ENCODE results near the gene TRIO. TPM values are rescaled to one million over a fixed set of nuclear protein-coding genes. Genes with fewer than 3 reads are reported as not detected.

The TRIO gene
- total and polyA plus RNA-seq, 2 of the 8 experiments (the other 6 are each of a cell fraction or from before 2014, with no cell fraction given), result 35.1 to 69.1 TPM

GRCh38 chr5:14521748-14522147 is 378.6 kb downstream of the TRIO start:
- no peaks in the 10 kb centered on the region for H3K27me3 ChIP-seq (replicated peaks in 1 of 4; ENCODE audit: control insufficient read depth in 3 of 4, extremely low read depth in 1 of 4, insufficient read depth in 3 of 4, low read length in 3 of 4)
- no peak overlapping the region for H3K4me3 ChIP-seq (ENCODE audit: extremely low read depth in 1 of 4, insufficient read depth in 2 of 4, low read depth in 3 of 4, low read length in 4 of 4)
- no peak overlapping the region for H2BK20ac ChIP-seq (ENCODE audit: low read length)
- no peak overlapping the region for H3K27ac ChIP-seq (ENCODE audit: low read depth, low read length)
- H3K56ac ChIP-seq (replicated peaks; ENCODE audit: insufficient read length, low read depth, low read length), result no peak overlapping the region
- no peaks in the 10 kb centered on the region for H3K79me2 ChIP-seq (ENCODE audit: control insufficient read depth in 1 of 2, insufficient read depth in 2 of 2, low read length in 2 of 2)
- no peaks in the 10 kb centered on the region for H3K9me3 ChIP-seq (ENCODE audit: insufficient read depth in 2 of 2, low read depth in 1 of 2, low read length in 1 of 2)
- no peak overlapping the region for H2BK5ac ChIP-seq (ENCODE audit: low read depth, low read length)
- no peaks in the 10 kb centered on the region for H3K79me1 ChIP-seq (ENCODE audit: low read depth, low read length)
- no peak overlapping the region for H2AK5ac ChIP-seq (ENCODE audit: low read depth, low read length)
- FAIRE-seq (no peak), DNase-seq (ENCODE audit: low read depth in 1 of 2, low spot score in 2 of 2) (no peak)
- H3K14ac ChIP-seq (ENCODE audit: insufficient read length), result no peak overlapping the region
- no peaks in the 10 kb centered on the region for H3K23me2 ChIP-seq (ENCODE audit: low read depth, low read length)
- WGBS, 2 experiments (ENCODE audit: extremely low coverage in 1 of 2, insufficient coverage in 1 of 2, insufficient read length in 1 of 2, insufficient replicate concordance in 2 of 2, low coverage in 1 of 2, low lambda C conversion rate in 2 of 2, missing lambda C conversion rate in 1 of 2), result 91% methylated on average over 10 of the region's 10 CpGs; no CpG with 5 or more reads in 1 of the 2 experiments
- H3K18ac ChIP-seq (ENCODE audit: extremely low read depth, low read length), result no peak overlapping the region
- H4K20me1 ChIP-seq (replicated peaks in 1 of 2; ENCODE audit: control insufficient read depth in 1 of 2, insufficient read depth in 2 of 2, low read length in 2 of 2), result no peaks in the 10 kb centered on the region
- H4K8ac ChIP-seq (ENCODE audit: extremely low read depth, insufficient read depth, low read length), result peak overlapping the region; percentile 36; the same call in 1 of the 2 replicates
- POLR2A ChIA-PET (ENCODE audit: partially characterized antibody), result no interaction called here
- H3K23ac ChIP-seq (ENCODE audit: insufficient read length), result no peak overlapping the region
- H3K4me1 ChIP-seq (replicated peaks in 1 of 4; ENCODE audit: control insufficient read depth in 3 of 4, insufficient read depth in 4 of 4, low read length in 3 of 4), result no peaks in the 10 kb centered on the region
- CTCF ChIA-PET (ENCODE audit: partially characterized antibody), result interaction anchor here (0.7 to 1.8 kb wide), 2 partner anchors 21 to 127 kb away, joined by 3 to 6 read pairs; no protein-coding TSS in a partner anchor
- no peak overlapping the region for H2BK12ac ChIP-seq (ENCODE audit: low read depth, low read length)
- H2BK120ac ChIP-seq (replicated peaks; ENCODE audit: low read depth, low read length), result no peak overlapping the region
- no peak overlapping the region for H2BK15ac ChIP-seq (ENCODE audit: low read length)
- H4K5ac ChIP-seq (ENCODE audit: insufficient read length, low read depth, low read length), result no peak overlapping the region
- H3K4me2 ChIP-seq (ENCODE audit: insufficient read depth in 1 of 2, low read depth in 2 of 2, low read length in 2 of 2), result no peak overlapping the region
- no peak overlapping the region for H4K91ac ChIP-seq (replicated peaks; ENCODE audit: insufficient read length, low read length)
- H3K4ac ChIP-seq (replicated peaks; ENCODE audit: insufficient read length, low read depth, low read length), result no peak overlapping the region
- H3K9ac ChIP-seq (replicated peaks in 1 of 4; ENCODE audit: extremely low read depth in 1 of 4, low read depth in 3 of 4, low read length in 3 of 4), result no peak overlapping the region
- H2AFZ ChIP-seq (ENCODE audit: low read length), result no peak overlapping the region
- no peaks in the 10 kb centered on the region for H3K36me3 ChIP-seq (ENCODE audit: control insufficient read depth in 2 of 4, insufficient read depth in 4 of 4, low read length in 3 of 4)
- TF ChIP-seq SP2 (IDR thresholded peaks at IDR 0.05; ENCODE audit: low read length) (no peak), POLR2A (IDR thresholded peaks at IDR 0.05; ENCODE audit: control extremely low read depth in 1 of 2, low read depth in 2 of 2, low read length in 2 of 2) (no peak), TEAD4 (IDR thresholded peaks at IDR 0.05; ENCODE audit: low read depth, low read length) (no peak), SP1 (IDR thresholded peaks at IDR 0.05; ENCODE audit: low read depth, low read length) (no peak), SIRT6 (IDR thresholded peaks at IDR 0.05; ENCODE audit: low read length) (no peak), POLR2AphosphoS5 (IDR thresholded peaks at IDR 0.05; ENCODE audit: low read depth, low read length) (no peak)
